GM06990 (cell line): ENCODE results near the gene DPEP2NB.
A peak's percentile ranks its signal among the peaks of the same experiment; 100 is the strongest.
"Not testable (repeated sequence)": the region's sequence is repeated elsewhere in the genome, so short reads cannot be mapped to it uniquely, and the experiment has no call there.

Experiments
- DNase-seq: peaks from one replicate; pipeline ENCODE4 v3.0.0-alpha.2; 2011; ENCODE audit not compliant: insufficient read length; ENCODE audit errors: extremely low read depth
- H3K27me3 ChIP-seq: replicated peaks from 2 replicates; pipeline ENCODE4 v1.6.0; 2011; ENCODE audit warnings: low read length; ENCODE audit not compliant: control insufficient read depth, insufficient read depth
- H3K36me3 ChIP-seq: 2 replicates; pipeline ENCODE4 v1.5.1; 2011; ENCODE audit warnings: low read length; ENCODE audit not compliant: control insufficient read depth, insufficient read depth
- H3K4me3 ChIP-seq: replicated peaks from 2 replicates; pipeline ENCODE4 v1.5.1; 2011; ENCODE audit warnings: low read depth, mild to moderate bottlenecking, control low read depth, low read length
- CTCF ChIP-seq: IDR thresholded peaks from 2 replicates; pipeline ENCODE4 v1.5.1; 2011; ENCODE audit warnings: low read length, control low read depth, mild to moderate bottlenecking, inconsistent platforms; ENCODE audit not compliant: insufficient read depth, poor library complexity, severe bottlenecking

Gene DPEP2NB

DNA sequence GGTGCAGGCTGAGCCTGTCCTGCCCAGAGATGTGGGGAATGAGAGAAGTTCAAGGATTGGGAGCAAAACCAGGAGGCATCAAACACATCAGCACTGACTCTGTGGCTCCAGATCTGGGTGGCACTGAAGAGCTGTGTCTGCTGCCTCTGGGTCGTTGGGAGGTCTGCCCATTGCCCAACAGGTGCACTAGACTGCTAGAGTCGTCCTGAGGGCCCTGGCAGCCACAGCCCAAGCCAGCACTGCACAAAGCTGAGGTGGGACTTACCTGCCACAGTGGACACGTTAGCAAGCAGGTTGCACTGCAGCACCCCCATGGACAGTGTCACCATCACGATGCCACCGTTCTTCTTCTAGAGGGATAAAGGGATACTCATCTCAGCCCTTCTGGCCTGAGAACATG lies 38.7 kb downstream of the DPEP2NB start:
- H3K27me3 ChIP-seq: no peaks in the 10 kb centered on the region
- no peaks in the 10 kb centered on the region for H3K36me3 ChIP-seq
- DNase-seq: no peak
- TF ChIP-seq CTCF: no peak
- no peak overlapping the region for H3K4me3 ChIP-seq

DNA sequence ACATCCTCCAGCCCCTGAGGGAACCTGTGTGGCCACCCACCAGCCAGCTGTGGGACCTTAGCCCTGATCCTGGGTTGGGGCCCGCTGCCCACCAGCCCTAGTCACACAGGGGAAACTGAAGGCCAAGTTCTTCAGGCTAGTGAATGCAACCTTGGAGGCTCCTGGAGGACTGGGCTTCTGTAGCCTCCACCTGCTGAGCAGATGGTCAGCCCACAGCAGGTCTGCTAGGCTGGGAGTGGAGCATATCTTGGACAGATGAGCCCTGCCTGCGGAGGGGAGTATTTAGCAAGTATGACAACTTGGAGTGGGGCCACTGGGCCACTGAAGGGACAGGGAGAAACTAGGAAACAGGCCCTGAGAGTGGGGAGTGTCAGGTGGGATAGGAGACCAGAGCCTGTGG lies 39.5 kb downstream of the DPEP2NB start:
- TF ChIP-seq CTCF: no peak
- no peak for DNase-seq
- Histone ChIP-seq H3K27me3 (no peaks in the 10 kb centered on the region), H3K36me3 (no peaks in the 10 kb centered on the region), H3K4me3 (no peak overlapping the region)

GRCh38 chr16:67975321-67976105 lies 40.2 kb downstream of the DPEP2NB start:
- Histone ChIP-seq H3K4me3 (no peak overlapping the region), H3K27me3 (no peaks in the 10 kb centered on the region), H3K36me3 (no peaks in the 10 kb centered on the region)
- DNase-seq: peak; percentile 42
- no peak for TF ChIP-seq CTCF

DNA sequence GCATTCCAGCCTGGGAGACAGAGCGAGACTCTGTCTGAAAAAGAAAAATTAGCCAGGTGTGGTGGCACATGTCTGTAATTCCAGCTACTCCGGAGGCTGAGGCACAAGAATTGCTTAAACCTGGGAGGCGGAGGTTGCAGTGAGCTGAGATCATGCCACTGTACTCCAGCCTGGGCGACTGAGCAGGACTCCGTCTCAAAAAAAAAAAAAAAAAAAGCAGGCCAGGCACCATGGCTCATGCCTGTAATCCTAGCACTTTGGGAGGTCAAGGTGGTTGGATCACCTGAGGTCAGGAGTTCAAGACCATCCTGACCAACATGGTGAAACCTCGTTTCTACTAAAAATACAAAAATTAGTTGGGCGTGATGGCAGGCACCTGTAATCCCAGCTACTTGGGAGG lies 43.4 kb downstream of the DPEP2NB start:
- H3K4me3 ChIP-seq, DNase-seq, H3K36me3 ChIP-seq, H3K27me3 ChIP-seq: not testable (repeated sequence)

DNA sequence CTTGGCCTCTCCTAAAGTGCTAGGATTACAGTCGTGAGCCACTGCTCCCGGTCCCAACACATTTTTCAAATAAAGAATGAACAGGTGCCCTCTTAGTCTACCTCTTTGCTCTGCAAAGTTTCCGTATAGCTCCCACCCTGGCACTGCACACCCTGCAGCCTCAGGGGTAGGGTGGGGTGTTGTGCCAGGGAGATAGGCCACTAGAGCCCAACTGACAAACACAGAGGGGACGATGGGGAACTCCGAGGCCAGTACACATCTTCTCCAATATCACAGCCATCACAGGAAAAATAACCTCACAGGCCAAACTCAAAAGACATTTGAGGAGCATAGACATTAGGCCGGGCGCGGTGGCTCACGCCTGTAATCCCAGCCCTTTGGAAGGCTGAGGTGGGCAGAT lies 44.6 kb downstream of the DPEP2NB start:
- Histone ChIP-seq H3K27me3 (no peaks in the 10 kb centered on the region), H3K36me3 (no peaks in the 10 kb centered on the region), H3K4me3 (no peak overlapping the region)
- no peak for DNase-seq
- TF ChIP-seq CTCF: no peak

DNA sequence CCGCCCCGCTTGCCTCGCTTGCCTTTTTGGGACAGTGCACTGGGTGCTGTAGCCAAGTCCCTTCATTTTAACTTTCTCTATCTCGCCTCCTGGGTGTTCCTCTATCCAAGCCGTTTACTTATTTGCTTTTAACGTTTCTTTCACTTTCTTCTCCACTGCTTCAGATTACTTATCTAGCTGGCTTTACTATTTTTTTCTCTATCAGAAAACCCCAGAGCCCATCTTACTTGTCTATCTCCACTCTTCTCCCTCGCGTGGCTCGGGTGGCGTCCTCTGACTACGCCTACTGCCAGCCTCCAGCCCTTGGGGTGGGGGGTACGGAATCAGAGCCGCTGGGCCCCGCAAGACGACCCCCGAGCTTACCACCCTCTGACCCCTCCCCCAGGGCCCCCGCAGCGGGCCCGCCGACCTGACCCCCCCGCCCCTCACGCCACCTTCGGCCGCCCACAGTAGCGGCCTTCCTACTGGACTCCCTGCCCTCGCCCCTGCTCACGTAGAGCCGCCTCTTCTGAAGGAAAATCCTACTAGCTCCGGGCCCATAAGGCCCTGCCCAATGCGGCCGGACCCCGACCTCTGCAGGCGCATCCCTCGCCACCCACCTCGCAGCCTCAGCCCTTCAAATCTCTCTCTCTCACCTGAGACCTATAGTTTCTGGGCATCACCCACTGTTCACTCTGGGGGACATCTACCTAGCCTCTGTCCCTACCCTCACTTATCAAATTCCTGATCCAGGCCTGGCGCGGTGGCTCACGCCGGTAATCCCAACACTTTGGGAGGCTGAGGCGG lies 46.3 kb downstream of the DPEP2NB start:
- TF ChIP-seq CTCF: no peak
- H3K4me3 ChIP-seq: peak overlapping the region; percentile 66
- no peaks in the 10 kb centered on the region for H3K27me3 ChIP-seq
- H3K36me3 ChIP-seq: no peaks in the 10 kb centered on the region
- DNase-seq: no peak
